ENCODE measurements around the gene KIF20B. TPM values are rescaled to one million over a fixed set of nuclear protein-coding genes. Genes with fewer than 3 reads are reported as not detected.

Gene KIF20B
- total RNA-seq, 1 donor from 2014 or later = 2.5 TPM

GRCh38 chr10:89738551-89739209 lies 37.3 kb downstream of the KIF20B start:
- TF ChIP-seq CTCF (IDR thresholded peaks at IDR 0.05) (no peak), POLR2AphosphoS5 (IDR thresholded peaks at IDR 0.05; ENCODE audit: insufficient read depth in 1 of 2, low read depth in 1 of 2) (no peak), POLR2A (IDR thresholded peaks at IDR 0.05) (no peak)
- intact Hi-C loops (cut with DNase I) = no loop called here
- H3K27ac ChIP-seq = no peak overlapping the region

GRCh38 chr10:89741126-89741762 lies 39.9 kb downstream of the KIF20B start:
- Histone ChIP-seq H3K4me3 (no peak overlapping the region), H3K4me1 (no peaks in the 10 kb centered on the region), H3K27me3 (no peaks in the 10 kb centered on the region), H3K9me3 (no peaks in the 10 kb centered on the region), H3K36me3 (no peaks in the 10 kb centered on the region), H3K27ac (no peak overlapping the region)
- no peak for DNase-seq (ENCODE audit: extremely low spot score in 2 of 2)
- TF ChIP-seq POLR2AphosphoS5 (IDR thresholded peaks at IDR 0.05; ENCODE audit: insufficient read depth in 1 of 2, low read depth in 1 of 2) (no peak), POLR2A (IDR thresholded peaks at IDR 0.05) (no peak), CTCF (IDR thresholded peaks at IDR 0.05) (no peak)
- intact Hi-C loops (cut with DNase I) = no loop called here

More at GRCh38 chr10:89738551-89739209, 37.3 kb downstream of the KIF20B start:
- DNase-seq (ENCODE audit: extremely low spot score in 2 of 2) = no peak
- Histone ChIP-seq H3K4me1 (no peaks in the 10 kb centered on the region), H3K27me3 (no peaks in the 10 kb centered on the region), H3K9me3 (no peaks in the 10 kb centered on the region), H3K36me3 (no peaks in the 10 kb centered on the region), H3K4me3 (no peak overlapping the region)

GRCh38 chr10:89744026-89744425 lies 42.6 kb downstream of the KIF20B start:
- Histone ChIP-seq H3K4me3 (no peak overlapping the region), H3K9me3 (no peaks in the 10 kb centered on the region), H3K36me3 (no peaks in the 10 kb centered on the region), H3K4me1 (no peaks in the 10 kb centered on the region), H3K27ac (no peak overlapping the region), H3K27me3 (no peaks in the 10 kb centered on the region)
- DNase-seq (ENCODE audit: extremely low spot score in 2 of 2) = no peak
- TF ChIP-seq CTCF (IDR thresholded peaks at IDR 0.05) = no peak
- TF ChIP-seq POLR2AphosphoS5 (IDR thresholded peaks at IDR 0.05; ENCODE audit: insufficient read depth in 1 of 2, low read depth in 1 of 2) = no peak
- no peak for TF ChIP-seq POLR2A (IDR thresholded peaks at IDR 0.05)
- intact Hi-C loops (cut with DNase I) = no loop called here

- H3K9me3 ChIP-seq = no peaks in the 10 kb centered on the region
- intact Hi-C loops (cut with DNase I) = no loop called here
- no peaks in the 10 kb centered on the region for H3K27me3 ChIP-seq
- TF ChIP-seq POLR2A (IDR thresholded peaks at IDR 0.05) (no peak), POLR2AphosphoS5 (IDR thresholded peaks at IDR 0.05; ENCODE audit: insufficient read depth in 1 of 2, low read depth in 1 of 2) (no peak), CTCF (IDR thresholded peaks at IDR 0.05) (no peak)
- H3K27ac ChIP-seq = no peak overlapping the region
- no peaks in the 10 kb centered on the region for H3K36me3 ChIP-seq
- DNase-seq (ENCODE audit: extremely low spot score in 2 of 2) = no peak
- H3K4me3 ChIP-seq = no peak overlapping the region
- H3K4me1 ChIP-seq = no peaks in the 10 kb centered on the region
Measured at GRCh38 chr10:89745903-89746302, 44.5 kb downstream of the KIF20B start.

GRCh38 chr10:89750441-89750840 lies 49.1 kb downstream of the KIF20B start:
- intact Hi-C loops (cut with DNase I) = no loop called here
- Histone ChIP-seq H3K36me3 (no peaks in the 10 kb centered on the region), H3K27me3 (no peaks in the 10 kb centered on the region), H3K4me1 (no peaks in the 10 kb centered on the region), H3K27ac (no peak overlapping the region), H3K9me3 (no peaks in the 10 kb centered on the region), H3K4me3 (no peak overlapping the region)
- no peak for TF ChIP-seq POLR2A (IDR thresholded peaks at IDR 0.05)
- TF ChIP-seq POLR2AphosphoS5 (IDR thresholded peaks at IDR 0.05; ENCODE audit: insufficient read depth in 1 of 2, low read depth in 1 of 2) = no peak
- no peak for TF ChIP-seq CTCF (IDR thresholded peaks at IDR 0.05)
- DNase-seq (ENCODE audit: extremely low spot score in 2 of 2) = no peak
